ENCODE data around the gene ITPRIP.

Gene ITPRIP

DNA sequence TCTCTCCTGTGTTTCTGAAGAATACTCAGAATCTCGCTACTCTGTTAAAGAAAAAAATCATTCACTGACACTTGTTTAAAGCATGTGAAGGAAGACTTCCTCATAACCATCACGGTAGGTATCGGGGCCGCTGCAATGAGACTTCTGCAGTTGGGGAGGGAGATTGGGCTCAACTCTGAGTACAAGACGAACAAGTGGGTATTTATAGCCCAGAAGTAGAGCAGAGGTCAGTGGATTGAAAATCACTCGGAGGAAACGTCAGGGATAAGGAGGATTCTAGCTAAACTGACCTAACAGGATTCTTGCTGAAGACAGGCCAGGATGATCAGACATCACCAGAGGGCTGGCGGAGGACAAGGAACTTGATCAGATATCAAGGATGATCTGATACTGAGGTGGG, 33.3 kb downstream of the ITPRIP start:
- DNase-seq, result no peak

DNA sequence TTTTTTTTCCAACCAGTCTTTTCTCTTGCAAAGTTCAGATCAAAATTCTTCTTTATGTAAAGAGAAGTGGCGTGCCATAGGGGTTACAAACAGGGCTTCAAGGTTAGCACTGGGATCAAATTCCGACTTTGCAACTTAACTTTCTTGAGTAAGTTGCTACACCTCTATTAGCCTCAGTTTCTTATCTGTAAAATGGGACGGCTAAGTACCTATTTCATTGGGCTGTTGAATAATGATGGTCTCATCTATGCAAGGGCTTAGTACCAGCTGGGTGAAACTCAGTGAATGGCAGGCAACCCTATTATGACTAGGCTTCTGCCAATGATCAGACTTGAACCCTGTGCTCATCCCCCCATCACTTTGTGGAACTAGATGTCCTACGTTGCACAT, 33.9 kb downstream of the ITPRIP start:
- DNase-seq, result no peak

- DNase-seq, result no peak
Observed at GRCh38 chr10:104303594-104304355, 34.5 kb downstream of the ITPRIP start.

- DNase-seq, result no peak
Observed at GRCh38 chr10:104301907-104302690, 36.2 kb downstream of the ITPRIP start.

GRCh38 chr10:104300736-104301292, 37.5 kb downstream of the ITPRIP start:
- peak; percentile 75 to 88 for DNase-seq

- no peak for DNase-seq
Observed at GRCh38 chr10:104300002-104300735, 38.1 kb downstream of the ITPRIP start.

DNA sequence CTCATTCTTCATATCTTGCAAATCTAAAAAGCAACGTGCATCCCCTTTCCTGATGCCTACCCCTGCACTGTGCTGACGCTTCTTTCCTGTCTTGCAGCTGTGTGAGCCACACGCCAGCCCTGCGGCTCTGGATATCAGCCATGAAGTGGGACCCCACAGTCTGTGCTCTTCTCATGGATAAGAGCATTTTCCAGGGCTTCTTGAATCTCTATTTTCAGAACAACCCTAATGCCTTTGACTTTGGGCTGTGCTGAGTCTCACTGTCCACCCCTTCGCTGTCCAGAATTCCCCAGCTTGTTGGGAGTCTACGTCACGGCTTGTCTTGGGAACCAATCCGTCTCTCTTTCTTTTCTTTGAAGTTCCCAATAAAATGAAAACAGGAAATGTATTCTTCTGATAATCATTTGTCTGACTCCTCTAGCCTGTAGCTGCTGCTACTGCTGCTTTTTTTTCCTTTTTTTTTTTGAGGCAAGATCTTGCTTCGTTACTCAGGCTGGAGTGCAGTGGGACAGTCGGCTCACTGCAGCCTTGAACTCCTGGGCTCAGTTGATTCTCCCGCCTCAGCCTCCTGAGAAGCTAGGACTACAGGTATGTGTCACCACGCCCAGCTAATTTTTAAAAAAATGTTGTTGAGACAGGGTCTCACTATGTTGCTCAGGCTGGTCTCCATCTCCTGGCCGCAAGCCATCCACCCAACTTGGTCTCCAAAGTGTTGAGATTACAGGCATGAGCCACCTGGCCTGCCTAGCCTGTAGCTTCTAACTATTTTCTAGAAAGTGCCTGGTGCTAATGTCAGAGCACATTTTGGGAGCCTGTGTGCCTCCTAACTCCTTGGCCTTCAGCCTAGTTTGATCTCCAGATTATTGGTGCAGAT, 39.0 kb downstream of the ITPRIP start:
- DNase-seq, result no peak

DNA sequence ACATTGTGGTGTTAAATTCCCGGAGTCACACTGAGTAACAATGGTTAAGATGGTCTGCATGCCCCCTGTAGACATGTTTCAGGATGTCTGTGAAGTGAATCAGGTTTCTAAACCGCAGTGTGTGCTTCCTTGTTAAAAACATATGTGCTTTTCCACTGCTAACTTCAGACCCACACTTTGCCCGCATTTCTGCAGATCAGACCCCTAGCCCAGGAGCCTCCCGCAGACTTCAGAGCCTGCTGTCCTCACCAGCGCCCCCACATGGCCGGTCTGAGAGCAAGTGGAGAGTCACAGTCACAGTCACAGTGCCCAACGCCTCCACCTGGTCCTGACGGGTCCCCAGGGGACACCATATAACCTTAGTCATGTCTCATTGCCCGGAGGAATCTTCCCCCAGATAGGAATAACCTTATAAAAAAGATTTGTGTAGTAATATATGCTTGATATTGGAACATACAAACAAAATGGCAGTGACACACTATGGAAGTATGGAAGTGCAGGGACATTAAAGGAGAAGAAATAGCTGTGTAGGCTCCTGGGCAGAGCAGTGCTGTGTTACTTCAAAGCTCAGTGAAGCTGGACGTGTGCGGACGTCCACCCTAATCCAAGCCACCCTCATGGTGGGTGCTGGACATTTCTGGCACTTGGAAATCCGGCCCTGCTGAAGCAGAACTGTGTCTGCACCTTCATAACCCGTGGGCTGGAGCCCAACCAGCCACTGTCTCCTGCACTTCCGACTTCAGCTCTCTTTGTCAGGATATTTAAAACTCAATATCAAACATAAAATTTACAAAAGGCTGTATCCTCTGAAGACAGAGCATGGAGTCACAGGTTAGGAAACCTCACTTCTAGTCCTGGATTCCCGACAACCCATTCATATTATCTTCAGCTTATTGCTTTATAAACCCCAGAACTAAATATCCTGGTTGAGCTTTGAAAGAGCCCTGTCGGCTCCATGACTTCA, 40.3 kb downstream of the ITPRIP start:
- DNase-seq, result no peak

DNA sequence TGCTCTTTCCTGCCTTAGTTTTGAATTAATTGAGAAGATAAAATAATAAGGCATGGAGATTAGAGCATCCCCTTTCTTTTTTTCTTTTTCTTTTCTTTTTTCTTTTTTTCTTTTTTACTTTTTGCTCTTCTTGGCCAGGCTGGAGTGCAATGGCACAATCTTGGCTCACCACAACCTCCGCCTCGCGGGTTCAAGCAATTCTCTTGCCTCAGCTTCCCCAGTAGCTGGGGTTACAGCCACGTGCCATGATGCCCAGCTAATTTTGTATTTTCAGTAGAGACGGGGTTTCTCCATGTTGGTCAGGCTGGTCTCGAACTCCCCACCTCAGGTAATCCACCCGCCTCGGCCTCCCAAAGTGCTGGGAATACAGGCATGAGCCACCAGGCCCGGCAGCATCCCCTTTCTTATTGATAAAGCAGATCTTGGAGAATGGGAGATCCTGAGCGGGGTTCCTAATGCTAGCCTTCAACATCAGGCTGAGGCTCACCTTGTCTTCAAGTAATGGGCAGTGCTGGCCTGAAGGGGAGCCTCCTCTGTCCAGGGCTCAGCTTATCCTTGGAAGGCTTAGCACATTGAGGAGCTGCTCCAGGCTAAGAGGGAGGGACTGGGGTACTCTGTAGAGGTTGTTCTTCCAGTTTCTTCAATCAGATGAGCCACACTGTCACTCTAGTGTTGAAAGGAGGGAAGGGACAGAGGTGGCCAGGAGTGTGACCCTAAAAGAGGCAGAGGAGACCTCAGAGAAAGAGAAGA, 41.4 kb downstream of the ITPRIP start:
- no peak for DNase-seq

GRCh38 chr10:104293781-104294321, 44.4 kb downstream of the ITPRIP start:
- no peak for DNase-seq

GRCh38 chr10:104293011-104293410, 45.3 kb downstream of the ITPRIP start:
- DNase-seq, result no peak

GRCh38 chr10:104291439-104291951, 46.8 kb downstream of the ITPRIP start:
- DNase-seq, result peak; percentile 78

GRCh38 chr10:104288355-104288754, 49.9 kb downstream of the ITPRIP start:
- DNase-seq, result no peak

DNA sequence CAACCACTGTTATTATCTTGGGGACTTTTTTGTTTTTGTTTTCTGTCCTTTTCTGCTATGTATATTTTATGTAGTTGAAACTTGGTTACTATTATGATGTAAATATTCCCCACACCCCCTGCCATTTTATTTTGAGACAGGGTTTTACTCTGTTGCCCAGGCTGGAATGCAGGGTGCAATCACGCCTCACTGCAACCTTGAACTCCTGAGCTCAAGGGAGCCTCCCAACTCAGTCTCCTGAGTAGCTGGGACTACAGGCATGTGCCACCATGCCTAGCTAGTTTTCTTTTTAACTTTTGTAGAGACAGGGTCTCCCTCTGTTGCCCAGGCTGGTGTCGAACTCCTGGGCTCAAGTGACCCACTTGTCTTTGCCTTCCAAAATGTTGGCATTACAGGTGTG, 51.3 kb downstream of the ITPRIP start:
- no peak for DNase-seq

DNA sequence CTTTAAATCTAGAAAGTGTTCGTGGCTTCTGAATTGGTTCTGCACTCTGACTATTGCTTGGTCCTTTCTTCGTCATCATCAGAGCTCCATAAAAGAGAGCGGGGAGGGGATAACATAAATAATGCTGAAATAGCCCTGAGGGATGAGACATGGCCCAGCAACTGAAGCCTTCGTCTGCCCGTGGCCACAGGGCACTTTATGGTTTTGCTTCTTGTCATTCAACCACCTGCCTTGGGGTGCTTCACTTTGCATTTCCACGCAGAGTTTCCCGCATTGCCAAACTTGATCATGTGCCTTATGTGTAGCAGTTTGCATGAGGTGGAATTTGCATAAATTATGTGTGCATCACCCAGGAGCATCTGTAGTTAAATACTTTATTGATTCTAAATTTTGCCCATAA, 53.4 kb downstream of the ITPRIP start:
- DNase-seq, result no peak

GRCh38 chr10:104281694-104282093, 56.6 kb downstream of the ITPRIP start:
- DNase-seq, result peak in 1 of 2 experiments; percentile 12

GRCh38 chr10:104279550-104280259, 58.6 kb downstream of the ITPRIP start:
- DNase-seq, result no peak

- DNase-seq, result peak in 1 of 2 experiments; percentile 42
Observed at GRCh38 chr10:104277785-104278184, 60.5 kb downstream of the ITPRIP start.

DNA sequence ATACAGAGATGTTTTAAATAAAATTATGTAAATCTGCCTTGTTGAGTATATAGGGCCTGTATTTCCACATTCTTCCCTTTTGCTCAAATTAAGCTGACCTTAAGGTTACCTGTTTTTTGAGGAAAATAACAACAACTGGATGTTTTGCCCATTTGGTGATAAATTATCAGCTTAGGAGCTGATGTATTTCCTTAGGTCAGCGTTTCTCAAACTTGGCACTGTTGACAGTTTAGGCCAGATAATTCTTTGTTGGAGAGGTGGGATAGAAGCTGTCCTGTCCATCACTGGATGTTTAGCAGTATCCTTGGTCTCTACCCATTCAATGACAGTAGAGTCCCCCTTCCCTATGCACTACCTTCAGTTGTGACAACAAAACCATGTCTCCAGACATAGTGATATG, 62.1 kb downstream of the ITPRIP start:
- DNase-seq, result no peak
